Panc1 (cell line): ENCODE data around the gene LY6G5B. TPM values are rescaled to one million over a fixed set of nuclear protein-coding genes. Genes with fewer than 3 reads are reported as not detected.

Experiments
- ATAC-seq: fragments of 200-7000 bp; cut with Tn5 transposase; 2 replicates; pipeline ENCODE4 v1.9.1; 2020; ENCODE audit warnings: mild to moderate bottlenecking, moderate library complexity
- BruUV-seq: library from RNA; stranded (reverse); fragments of 400-500 nt; replicated peaks from 2 replicates; lab custom pipeline; 2021; lab: Mats Ljungman, UMichigan
- CTCF ChIA-PET: fragments of 300-600 bp; sonication (Branson Sonifier 250); formaldehyde crosslinking; loops from one replicate; lab custom pipeline; 2022; ENCODE audit warnings: antibody characterized with exemption; lab: Charles Lee
- POLR2A ChIA-PET: fragments of 300-600 bp; sonication (Branson Sonifier 250); formaldehyde crosslinking; loops from one replicate; lab custom pipeline; 2022; ENCODE audit warnings: antibody characterized with exemption; lab: Charles Lee
- DNase-seq: peaks from one replicate; pipeline ENCODE4 v3.0.0-alpha.2; 2010; ENCODE audit warnings: low read depth, low spot score
- H3K27ac ChIP-seq: 2 replicates; pipeline ENCODE4 v1.5.1; 2011; ENCODE audit warnings: mild to moderate bottlenecking, low read length, inconsistent platforms
- H3K27me3 ChIP-seq: fragments of 200-500 bp; sonication (Bioruptor generic); 2 replicates; pipeline ENCODE4 v1.6.0; 2014; ENCODE audit warnings: low read length, inconsistent platforms; ENCODE audit not compliant: control insufficient read depth, insufficient read depth
- H3K36me3 ChIP-seq: fragments of 200-500 bp; sonication (Bioruptor generic); 2 replicates; pipeline ENCODE4 v1.5.1; 2014; ENCODE audit warnings: inconsistent platforms, mild to moderate bottlenecking, low read length, moderate library complexity; ENCODE audit not compliant: control insufficient read depth, insufficient read depth
- H3K4me1 ChIP-seq: 2 replicates; pipeline ENCODE4 v1.5.1; 2011; ENCODE audit warnings: inconsistent platforms, mild to moderate bottlenecking, low read length, moderate library complexity; ENCODE audit not compliant: control insufficient read depth, insufficient read depth
- H3K4me3 ChIP-seq, 2 experiments: 2 replicates each; pipeline ENCODE4 v1.5.1; 2011 to 2012; ENCODE audit warnings: low read depth in 2 of 2, low read length in 2 of 2, mild to moderate bottlenecking in 2 of 2, inconsistent platforms in 1 of 2, moderate library complexity in 1 of 2
- H3K9me3 ChIP-seq: fragments of 200-500 bp; sonication (Bioruptor generic); 2 replicates; pipeline ENCODE4 v1.5.1; 2014; ENCODE audit warnings: low read depth, mild to moderate bottlenecking, inconsistent platforms, low read length, moderate library complexity; ENCODE audit not compliant: control insufficient read depth, insufficient read depth
- CTCF ChIP-seq: fragments of 450-650 bp; IDR thresholded peaks from 2 replicates; pipeline ENCODE4 v1.5.1; 2017; ENCODE audit warnings: mild to moderate bottlenecking
- POLR2AphosphoS5 ChIP-seq: IDR thresholded peaks from 2 replicates; pipeline ENCODE4 v1.6.1; 2012; ENCODE audit warnings: mild to moderate bottlenecking, low read depth, low read length, moderate library complexity
- REST ChIP-seq, 2 experiments: IDR thresholded peaks; 2 replicates each; pipeline ENCODE4 v1.6.1; 2011 to 2012; ENCODE audit warnings: low read depth in 2 of 2, control low read depth in 1 of 2, low read length in 1 of 2, mild to moderate bottlenecking in 1 of 2, moderate library complexity in 1 of 2; ENCODE audit not compliant: insufficient read depth in 1 of 2
- SIN3A ChIP-seq: IDR thresholded peaks from 2 replicates; pipeline ENCODE4 v1.6.1; 2012; ENCODE audit warnings: low read depth, mild to moderate bottlenecking, low read length, moderate library complexity, borderline replicate concordance; ENCODE audit not compliant: insufficient read depth
- TCF7L2 ChIP-seq: IDR thresholded peaks from 2 replicates; pipeline ENCODE4 v1.6.1; 2011; ENCODE audit warnings: mild to moderate bottlenecking, low read depth, low read length, inconsistent platforms
- in situ Hi-C: cut with HindIII; loops from 2 replicates; pipeline ENCODE4 v1.10.0; 2016; ENCODE audit warnings: low sequenced_read_pairs, low pct_unique_long_range_greater_than_20kb
- intact Hi-C: fragments of 100-400 bp; cut with micrococcal nuclease; formaldehyde crosslinking; loops from one replicate; pipeline ENCODE4 v1.10.0; 2022; ENCODE audit not compliant: unreplicated experiment
- total RNA-seq: library from RNA; stranded (reverse); gene quantifications from one replicate; pipeline ENCODE4 v1.2.1, GENCODE V29; 2021; ENCODE audit not compliant: unreplicated experiment

The LY6G5B gene
- total RNA-seq, 1 experiment from 2014 or later, result 21.2 TPM

- no TSS peak for BruUV-seq
- ChIA-PET POLR2A (no interaction called here), CTCF (no interaction called here)
- intact Hi-C loops (no loop called here), in situ Hi-C loops (no loop called here)
- ATAC-seq (no peak), DNase-seq (no peak)
- Histone ChIP-seq H3K9me3 (no peaks in the 10 kb centered on the region), H3K27me3 (no peaks in the 10 kb centered on the region), H3K4me1 (no peaks in the 10 kb centered on the region), H3K27ac (no peak overlapping the region), H3K4me3 (no peak overlapping the region), H3K36me3 (0 out of 2 replicates have a peak, but pooled peaks cover 5% of the 10 kb centered on the region)
- TF ChIP-seq SIN3A (no peak), CTCF (no peak), REST (IDR thresholded peaks at IDR 0.05; ENCODE audit: insufficient read depth in 1 of 2, low read depth in 2 of 2, low read length in 1 of 2) (no peak), TCF7L2 (no peak), POLR2AphosphoS5 (no peak)
Measured at GRCh38 chr6:31691078-31691463, 21.3 kb downstream of the LY6G5B start.

GRCh38 chr6:31691564-31692108 lies 21.9 kb downstream of the LY6G5B start:
- 0 out of 2 replicates have a peak, but pooled peaks cover 5% of the 10 kb centered on the region for H3K36me3 ChIP-seq
- CTCF ChIA-PET, result interaction anchor here (0.6 kb wide), 1 partner anchor 12 kb away, joined by 3 read pairs; the partner anchor contains the start of gene ABHD16A
- DNase-seq, result no peak

GRCh38 chr6:31692353-31692752 lies 22.6 kb downstream of the LY6G5B start:
- no peaks in the 10 kb centered on the region for H3K4me1 ChIP-seq
- no peaks in the 10 kb centered on the region for H3K27me3 ChIP-seq
- BruUV-seq, result no TSS peak
- intact Hi-C loops (no loop called here), in situ Hi-C loops (no loop called here)
- TF ChIP-seq POLR2AphosphoS5, result no peak
- no peak for TF ChIP-seq SIN3A
- TF ChIP-seq TCF7L2, result no peak
- no peak for TF ChIP-seq REST (IDR thresholded peaks at IDR 0.05; ENCODE audit: insufficient read depth in 1 of 2, low read depth in 2 of 2, low read length in 1 of 2)
- TF ChIP-seq CTCF, result no peak
- CTCF ChIA-PET, result interaction anchor here (0.6 kb wide), 1 partner anchor 11 kb away, joined by 3 read pairs; the partner anchor contains the start of gene ABHD16A
- ATAC-seq (no peak), DNase-seq (no peak)
- H3K27ac ChIP-seq, result no peak overlapping the region
- no peaks in the 10 kb centered on the region for H3K9me3 ChIP-seq
- H3K4me3 ChIP-seq, result no peak overlapping the region
- 0 out of 2 replicates have a peak, but pooled peaks cover 5% of the 10 kb centered on the region for H3K36me3 ChIP-seq
- POLR2A ChIA-PET, result no interaction called here

More at GRCh38 chr6:31691564-31692108, 21.9 kb downstream of the LY6G5B start:
- H3K4me1 ChIP-seq, result no peaks in the 10 kb centered on the region
- TF ChIP-seq TCF7L2 (no peak), POLR2AphosphoS5 (no peak)
- no peaks in the 10 kb centered on the region for H3K27me3 ChIP-seq
- H3K27ac ChIP-seq, result no peak overlapping the region
- H3K9me3 ChIP-seq, result no peaks in the 10 kb centered on the region
- POLR2A ChIA-PET, result no interaction called here
- H3K4me3 ChIP-seq, result no peak overlapping the region
- no peak for ATAC-seq
- intact Hi-C loops (no loop called here), in situ Hi-C loops (no loop called here)
- no TSS peak for BruUV-seq
